K562 (cell line): ENCODE data around the gene PARD3B. TPM values are rescaled to one million over a fixed set of nuclear protein-coding genes. Genes with fewer than 3 reads are reported as not detected.

Experiments used
- ATAC-seq: fragments of 200-7000 bp; cut with Tn5 transposase; 3 replicates; pipeline ENCODE4 v1.9.1; 2020; ENCODE audit warnings: moderate library complexity
- BruUV-seq: library from RNA; stranded (reverse); fragments of 400-500 nt; replicated peaks from 2 replicates; lab custom pipeline; 2021; lab: Mats Ljungman, UMichigan
- CTCF ChIA-PET: fragments of 300-600 bp; formaldehyde crosslinking; extraction: SDS; loops from one replicate; lab custom pipeline; 2021; ENCODE audit warnings: low intra/inter-chr PET ratio; lab: Yijun Ruan, JAX
- POLR2A ChIA-PET: fragments of 300-600, 350-650 bp; sonication (Branson Sonifier 250); formaldehyde crosslinking; extraction: SDS; loops from one replicate; lab custom pipeline; 2021; ENCODE audit warnings: antibody characterized with exemption, inconsistent platforms; lab: Yijun Ruan, JAX
- DNase-seq, 4 experiments: peaks; one replicate each; pipeline versions ENCODE4 v3.0.0 to v3.0.0-alpha.2; 2011 to 2018; ENCODE audit warnings: low spot score in 3 of 4, mixed read lengths in 3 of 4; ENCODE audit errors: extremely low read depth in 1 of 4
- FAIRE-seq: peaks from 2 replicates; lab custom pipeline; 2011; peaks lifted over from hg19 to GRCh38; lab: Jason Lieb, UNC
- H2AFZ ChIP-seq: 2 replicates; pipeline ENCODE4 v1.6.0; 2011; ENCODE audit warnings: low read depth, low read length, control low read depth, inconsistent platforms
- H3K27ac ChIP-seq: fragments of 200-600 bp; 3 replicates; pipeline ENCODE4 v1.8.0; 2011; ENCODE audit warnings: low read depth, mild to moderate bottlenecking, control low read depth, inconsistent platforms, low read length, moderate library complexity, mixed read lengths; ENCODE audit errors: extremely low read depth
- H3K27me3 ChIP-seq, 2 experiments: fragments of 300-600 bp in 1 of 2; 2 replicates in 1 of 2; 3 replicates in 1 of 2; pipeline versions ENCODE4 v1.6.0 to v1.8.0; 2011; ENCODE audit warnings: inconsistent platforms in 2 of 2, low read length in 2 of 2, mild to moderate bottlenecking in 1 of 2, mixed read lengths in 1 of 2, moderate library complexity in 1 of 2; ENCODE audit not compliant: control insufficient read depth in 2 of 2, insufficient read depth in 2 of 2
- H3K36me3 ChIP-seq: fragments of 300-600 bp; 3 replicates; pipeline ENCODE4 v1.8.0; 2011; ENCODE audit warnings: mild to moderate bottlenecking, low read length, inconsistent platforms; ENCODE audit not compliant: control insufficient read depth, insufficient read depth
- H3K4me1 ChIP-seq, 2 experiments: fragments of 200-600 bp in 1 of 2; replicated peaks in 1 of 2; 2 replicates in 1 of 2; 3 replicates in 1 of 2; pipeline versions ENCODE4 v1.5.1 to v1.8.0; 2011; ENCODE audit warnings: inconsistent platforms in 2 of 2, low read length in 2 of 2, mild to moderate bottlenecking in 1 of 2, mixed read lengths in 1 of 2, moderate library complexity in 1 of 2; ENCODE audit not compliant: control insufficient read depth in 2 of 2, insufficient read depth in 2 of 2
- H3K4me2 ChIP-seq: 2 replicates; pipeline ENCODE4 v1.6.1; 2011; ENCODE audit warnings: low read length, control low read depth, inconsistent platforms, mixed read lengths; ENCODE audit not compliant: insufficient read depth
- H3K4me3 ChIP-seq: fragments of 200-600 bp; sonication (generic), shearing (Covaris generic); 2 replicates; pipeline ENCODE4 v1.5.1; 2016; ENCODE audit warnings: control low read depth, inconsistent platforms
- H3K79me2 ChIP-seq: fragments of 200-600 bp; 3 replicates; pipeline ENCODE4 v1.8.0; 2011; ENCODE audit warnings: low read length, inconsistent platforms; ENCODE audit not compliant: control insufficient read depth, insufficient read depth
- H3K9ac ChIP-seq, 2 experiments: 2 replicates each; pipeline versions ENCODE4 v1.6.0 to v1.6.1; 2011; ENCODE audit warnings: low read depth in 2 of 2, low read length in 2 of 2, control low read depth in 1 of 2, inconsistent platforms in 1 of 2, mild to moderate bottlenecking in 1 of 2, mixed read lengths in 1 of 2; ENCODE audit not compliant: insufficient read depth in 1 of 2
- H3K9me1 ChIP-seq: one replicate; pipeline ENCODE4 v1.6.0; 2011; ENCODE audit warnings: inconsistent platforms, mild to moderate bottlenecking, low read length, moderate library complexity; ENCODE audit not compliant: control insufficient read depth, insufficient read depth
- H3K9me3 ChIP-seq: replicated peaks from 2 replicates; pipeline ENCODE4 v1.5.1; 2011; ENCODE audit warnings: low read depth, low read length, inconsistent platforms; ENCODE audit not compliant: control insufficient read depth, insufficient read depth
- H4K20me1 ChIP-seq: replicated peaks from 2 replicates; pipeline ENCODE4 v1.6.1; 2011; ENCODE audit warnings: low read length, inconsistent platforms, mixed read lengths; ENCODE audit not compliant: control insufficient read depth, insufficient read depth
- ARID2 ChIP-seq: fragments of 450-650 bp; IDR thresholded peaks from 2 replicates; pipeline ENCODE4 v1.6.1; 2017; ENCODE audit warnings: antibody characterized with exemption, mild to moderate bottlenecking
- ARNT ChIP-seq, 2 experiments: fragments of 450-650 bp; IDR thresholded peaks; 2 replicates each; pipeline ENCODE4 v1.6.1; 2016; ENCODE audit warnings: mild to moderate bottlenecking in 1 of 2
- CSDE1 ChIP-seq, 2 experiments: fragments of 450-650 bp; IDR thresholded peaks; 2 replicates each; pipeline ENCODE4 v1.6.1; 2016; ENCODE audit warnings: mild to moderate bottlenecking in 1 of 2
- ETV1 ChIP-seq: fragments of 450-650 bp; conservative IDR thresholded peaks from 2 replicates; pipeline ENCODE4 v1.6.1; 2016; ENCODE audit warnings: missing genetic modification characterization, control low read depth, low read depth, missing compliant biosample characterization
- FOXO4 ChIP-seq: fragments of 450-650 bp; formaldehyde crosslinking; IDR thresholded peaks from 2 replicates; pipeline ENCODE4 v1.4.0; 2020; ENCODE audit warnings: mild to moderate bottlenecking, moderate library complexity
- KDM5B ChIP-seq: fragments of 200-600 bp; sonication (generic); IDR thresholded peaks from 2 replicates; pipeline ENCODE4 v1.6.1; 2012; ENCODE audit warnings: low read depth, mild to moderate bottlenecking, moderate library complexity, low read length, control low read depth, inconsistent platforms; ENCODE audit not compliant: insufficient replicate concordance
- NKRF ChIP-seq: fragments of 450-650 bp; IDR thresholded peaks from 2 replicates; pipeline ENCODE4 v1.6.1; 2016; ENCODE audit warnings: borderline replicate concordance
- RNF219 ChIP-seq: fragments of 250-450 bp; sonication (Bioruptor Pico); IDR thresholded peaks from 2 replicates; pipeline ENCODE4 v1.5.0; 2022; ENCODE audit warnings: mild to moderate bottlenecking
- SRF ChIP-seq, 2 experiments: fragments of 250-450, 450-650 bp in 1 of 2; sonication (Bioruptor Pico) in 1 of 2; sonication (generic) in 1 of 2; formaldehyde crosslinking; IDR thresholded peaks; 2 replicates each; pipeline versions ENCODE4 v1.5.0 to v1.5.1; 2020 to 2022; ENCODE audit warnings: mild to moderate bottlenecking in 1 of 2, missing genetic modification reagents in 1 of 2
- TAL1 ChIP-seq: fragments of 450-650 bp; IDR thresholded peaks from 2 replicates; pipeline ENCODE4 v1.6.1; 2016; ENCODE audit warnings: mild to moderate bottlenecking
- ZNF384 ChIP-seq: IDR thresholded peaks from 2 replicates; pipeline ENCODE4 v1.6.1; 2012; ENCODE audit warnings: low read depth, low read length, improper control_type of control experiment
- ZNF398 ChIP-seq: fragments of 250-450 bp; sonication (Bioruptor Pico); IDR thresholded peaks from 2 replicates; pipeline ENCODE4 v1.8.0; 2021; ENCODE audit warnings: moderate library complexity, mild to moderate bottlenecking, inconsistent platforms
- ZNF512 ChIP-seq: IDR thresholded peaks from 2 replicates; pipeline ENCODE4 v1.6.1; 2016; ENCODE audit warnings: missing genetic modification characterization, missing compliant biosample characterization
- ZNF589 ChIP-seq: fragments of 200-800 bp; sonication (Bioruptor generic); IDR thresholded peaks from 2 replicates; pipeline ENCODE4 v1.6.1; 2016; ENCODE audit warnings: low read depth, missing genetic modification characterization, missing compliant biosample characterization
- WGBS: fragments of 100-300 bp; shearing (Covaris generic); methylation state at CpG from one replicate; pipeline ENCODE4 v1.1.6; 2016; ENCODE audit warnings: low coverage, mixed read lengths; ENCODE audit not compliant: insufficient coverage; ENCODE audit errors: missing lambda C conversion rate; 5-methylcytosine and 5-hydroxymethylcytosine counted together
- in situ Hi-C: fragments of 300-500 bp; cut with MboI; formaldehyde crosslinking; loops from 4 replicates; pipeline ENCODE4 v1.15.0; 2018; ENCODE audit warnings: inconsistent platforms, mixed read lengths
- intact Hi-C: fragments of 100-400 bp; cut with micrococcal nuclease; formaldehyde crosslinking; loops from 2 replicates; pipeline ENCODE4 v1.14.2; 2022
- polyA plus RNA-seq, 8 experiments: library from polyadenylated mRNA; depleted of rRNA in 4 of 8; stranded (reverse) in 5 of 8; unstranded in 3 of 8; fragments of >200 nt; fragmentation: Nextera tagmentation in 2 of 8; fragmentation: Illumina TruSeq in 1 of 8; extraction: Ambion mirVana in 2 of 8; extraction: Trizol in 1 of 8; gene quantifications; 2 replicates each; pipeline versions ENCODE4 v1.2.1 to v1.2.3, GENCODE V29; 2011 to 2014; ENCODE audit warnings: inconsistent platforms in 1 of 8, missing spikeins in 1 of 8
- total RNA-seq, 7 experiments: library from RNA; depleted of rRNA in 6 of 7; stranded (reverse); fragments of >200 nt in 6 of 7; fragmentation: Illumina TruSeq in 2 of 7; extraction: Trizol in 2 of 7; gene quantifications; 2 replicates each; pipeline versions ENCODE4 v1.2.1 to v1.2.3, GENCODE V29; 2011 to 2021; ENCODE audit warnings: low replicate concordance in 1 of 7

Gene PARD3B
- total and polyA plus RNA-seq, 9 of the 15 experiments (the other 6 are each of a cell fraction or from before 2014, with no cell fraction given) = 0.15 to 3.0 (median 1.1) TPM

GRCh38 chr2:204794624-204795023 lies 249.3 kb downstream of the PARD3B start:
- no peak for FAIRE-seq

More at GRCh38 chr2:204794624-204795023, 249.3 kb downstream of the PARD3B start:
- no peak overlapping the region for H3K27ac ChIP-seq
- no peak overlapping the region for H3K4me2 ChIP-seq
- POLR2A ChIA-PET = no interaction called here
- in situ Hi-C loops = no loop called here
- DNase-seq = no peak
- CTCF ChIA-PET = no interaction called here
- ATAC-seq = no peak
- no peaks in the 10 kb centered on the region for H3K79me2 ChIP-seq
- no TSS peak for BruUV-seq
- H3K9ac ChIP-seq = no peak overlapping the region
- H3K4me3 ChIP-seq = no peak overlapping the region
- intact Hi-C loops = no loop called here
- H2AFZ ChIP-seq = no peak overlapping the region
- H3K4me1 ChIP-seq = no peaks in the 10 kb centered on the region
- no peaks in the 10 kb centered on the region for H3K9me3 ChIP-seq
- no peaks in the 10 kb centered on the region for H3K36me3 ChIP-seq
- H3K9me1 ChIP-seq = no peaks in the 10 kb centered on the region
- H3K27me3 ChIP-seq = no peaks in the 10 kb centered on the region
- TF ChIP-seq ARNT (IDR thresholded peaks at IDR 0.05) = no peak
- no peak for TF ChIP-seq RNF219 (CRISPR knock-in tag)
- TF ChIP-seq FOXO4 (CRISPR knock-in tag) = no peak
- no peak for TF ChIP-seq ETV1 (tag)
- no peak for TF ChIP-seq CSDE1 (IDR thresholded peaks at IDR 0.05)
- TF ChIP-seq ARID2 = no peak
- no peak for TF ChIP-seq ZNF384
- TF ChIP-seq ZNF589 = no peak
- no peak for TF ChIP-seq SRF (CRISPR knock-in tag; IDR thresholded peaks at IDR 0.05)
- no peak for TF ChIP-seq KDM5B
- TF ChIP-seq NKRF = no peak
- TF ChIP-seq ZNF398 = no peak
- no peak for TF ChIP-seq ZNF512 (tag)
- TF ChIP-seq TAL1 = no peak
- H4K20me1 ChIP-seq = no peaks in the 10 kb centered on the region
- 19% methylated on average over 2 of the region's 2 CpGs for WGBS
